Heart right ventricle (tissue), 16 donors: Measurements from ENCODE around the gene KIF17. TPM values are rescaled to one million over a fixed set of nuclear protein-coding genes. Genes with fewer than 3 reads are reported as not detected.
"Not testable (repeated sequence)": the region's sequence is repeated elsewhere in the genome, so short reads cannot be mapped to it uniquely, and the experiment has no call there.

Experiments
- ATAC-seq, 8 donors: fragments of 200-7000 bp; cut with Tn5 transposase; one replicate each; pipeline ENCODE4 v1.9.1; 2020; ENCODE audit warnings: mild to moderate bottlenecking in 8 of 8, moderate library complexity in 8 of 8, moderate number of reproducible peaks in 1 of 8
- DNase-seq, 2 donors: peaks; one replicate each; pipeline ENCODE4 v3.0.0-alpha.2; 2020
- H3K27ac ChIP-seq, 10 donors: fragments of 200-600 bp; sonication (generic) in 2 of 10; one replicate each; pipeline versions ENCODE4 v1.5.0 to v1.8.0; 2020 to 2022; ENCODE audit warnings: mild to moderate bottlenecking in 3 of 10
- H3K27me3 ChIP-seq, 7 donors: fragments of 200-600 bp; one replicate each; pipeline ENCODE4 v1.8.0; 2021 to 2022; ENCODE audit warnings: mild to moderate bottlenecking in 2 of 7
- H3K36me3 ChIP-seq, 9 donors: fragments of 200-600 bp; sonication (generic) in 1 of 9; one replicate each; pipeline versions ENCODE4 v1.5.0 to v1.8.0; 2020 to 2022; ENCODE audit warnings: mild to moderate bottlenecking in 2 of 9
- H3K4me1 ChIP-seq, 9 donors: fragments of 200-600 bp; sonication (generic) in 1 of 9; one replicate each; pipeline versions ENCODE4 v1.5.0 to v1.8.0; 2020 to 2022; ENCODE audit warnings: mild to moderate bottlenecking in 4 of 9
- H3K4me3 ChIP-seq, 10 donors: fragments of 200-600 bp; sonication (generic) in 2 of 10; one replicate each; pipeline versions ENCODE4 v1.5.0 to v1.8.0; 2020 to 2022; ENCODE audit warnings: mild to moderate bottlenecking in 7 of 10, moderate library complexity in 2 of 10
- H3K9me3 ChIP-seq, 11 donors: fragments of 200-600 bp in 10 of 11; sonication (generic) in 2 of 11; one replicate each; pipeline versions ENCODE4 v1.5.0 to v1.8.0; 2013 to 2022; ENCODE audit warnings: mild to moderate bottlenecking in 2 of 11, control low read depth in 1 of 11, moderate library complexity in 1 of 11
- WGBS, 2 donors: extraction: QIAGEN DNeasy Blood & Tissue Kit; methylation state at CpG; one replicate each; pipeline ENCODE4 v1.1.7; 2013; ENCODE audit warnings: inconsistent platforms in 1 of 2; 5-methylcytosine and 5-hydroxymethylcytosine counted together
- intact Hi-C, 10 donors: fragments of 100-400 bp; cut with DNase I; formaldehyde crosslinking; loops; one replicate each; pipeline versions ENCODE4 v1.11.1 to v1.14.2; 2022
- polyA plus RNA-seq, 2 donors: library from polyadenylated mRNA; stranded (reverse); fragments of 200-250 nt; gene quantifications; one replicate each; pipeline ENCODE4 v1.2.3, GENCODE V29; 2013
- total RNA-seq, 10 donors: library from RNA; stranded (reverse); fragmentation: NEBNext Ultra II Directional in 3 of 10; extraction: Animal tissue kit (Norgen Biotek cat#: 25700) in 3 of 10; gene quantifications; one replicate each; pipeline versions ENCODE4 v1.2.1 to v1.2.4, GENCODE V29; 2021 to 2023
- TF ChIP-seq, protein P1 (sequence below), 9 donors: fragments of 200-600 bp; sonication (generic) in 2 of 9; IDR thresholded peaks; one replicate each; pipeline versions ENCODE4 v1.5.0 to v1.8.0; 2021 to 2022; ENCODE audit warnings: antibody characterized with exemption in 9 of 9, mild to moderate bottlenecking in 5 of 9, moderate library complexity in 1 of 9
- donor health status: Arrhythmogenic right ventricular cardiomyopathy.
- donor health status: ischemic (EF 13 %, LVEDD 7.1; RV severe dilation, severe dysfunction).
- donor health status: healthy with polysubstance abuse.
- donor health status: DM: no; HTN: yes; CAD: no.
- donor health status: DM: no; HTN: no; CAD: no.
- donor health status: ischemic (EF 25% LVEDD 6.9; RV normal size, moderate dysfunction).
- donor health status: ischemic (EF 25% LVEDD 5.7; RV mildly dilated, moderate dysfunction).
- donor health status: healthy.
- donor health status: DM: yes; HTN: yes; CAD: no.
- donor health status: Ischemic cardiomyopathy.
- donor health status: ischemic (EF 35%, LVEDD 5.7; RV mildly dilated, moderate dysfunction).
- donor health status: nonischemic (EF 11% LVEDD 7.7; RV severe dilation, severe dysfunction).
- donor health status: DM: yes; HTN: yes; CAD: no.
- donor health status: PGD.
- donor health status: ischemic (EF 29% LVEDD 5.4; RV normal size, mild dysfunction).
- donor health status: nonischemic (EF 23%, LVEDD 6.1; RV moderate dilation, normal function).

Gene KIF17
- total and polyA plus RNA-seq, 12 donors, result 2.7 to 7.5 (median 5.2) TPM

DNA sequence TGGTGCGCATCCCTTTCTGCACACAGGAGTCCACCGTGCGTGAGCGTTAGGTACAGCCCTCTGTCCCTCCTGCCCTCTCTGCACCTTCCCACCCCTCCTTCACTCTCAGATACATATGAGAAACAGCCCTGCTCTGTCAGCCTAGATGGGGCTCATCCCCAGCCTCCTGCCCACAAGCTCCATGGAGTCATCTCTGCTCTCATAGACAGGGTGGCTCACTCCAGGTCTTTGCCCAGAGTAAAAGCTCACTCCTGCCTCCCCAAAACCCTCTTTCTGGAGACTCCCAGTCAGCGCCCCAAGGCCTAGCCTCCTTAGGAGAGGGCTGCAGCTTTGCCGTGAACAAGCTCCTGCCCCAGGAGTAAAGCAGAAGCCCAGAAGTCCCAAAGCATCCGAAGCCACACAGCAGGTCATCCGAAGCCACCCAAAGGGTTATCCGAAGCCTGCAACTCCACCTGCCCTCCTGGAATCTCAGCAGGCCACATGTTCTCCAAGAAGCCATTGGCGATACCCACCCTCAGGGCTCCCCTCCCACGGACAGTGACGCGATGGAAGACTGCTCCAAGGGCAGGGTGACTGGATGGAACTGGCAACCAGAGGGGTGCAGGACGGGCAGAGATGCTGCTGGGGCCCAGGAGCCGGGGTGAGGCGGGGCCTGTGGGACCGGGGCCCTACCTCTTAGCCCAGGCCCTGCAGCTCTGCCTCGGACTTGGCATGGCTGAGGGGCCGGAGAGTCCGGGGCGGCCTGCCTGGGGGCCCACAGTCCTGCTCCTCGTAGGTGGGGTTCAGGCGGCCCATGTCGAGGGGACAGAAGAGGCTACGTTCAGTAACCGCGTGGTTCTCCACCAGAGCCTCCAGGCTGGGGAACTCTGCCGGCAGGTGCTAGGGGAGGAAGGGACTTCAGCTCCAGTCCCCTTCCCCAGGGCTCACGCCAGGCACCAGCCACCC lies 3.6 kb upstream of the KIF17 start:
- no peak for ATAC-seq
- TF ChIP-seq, protein P1, sequence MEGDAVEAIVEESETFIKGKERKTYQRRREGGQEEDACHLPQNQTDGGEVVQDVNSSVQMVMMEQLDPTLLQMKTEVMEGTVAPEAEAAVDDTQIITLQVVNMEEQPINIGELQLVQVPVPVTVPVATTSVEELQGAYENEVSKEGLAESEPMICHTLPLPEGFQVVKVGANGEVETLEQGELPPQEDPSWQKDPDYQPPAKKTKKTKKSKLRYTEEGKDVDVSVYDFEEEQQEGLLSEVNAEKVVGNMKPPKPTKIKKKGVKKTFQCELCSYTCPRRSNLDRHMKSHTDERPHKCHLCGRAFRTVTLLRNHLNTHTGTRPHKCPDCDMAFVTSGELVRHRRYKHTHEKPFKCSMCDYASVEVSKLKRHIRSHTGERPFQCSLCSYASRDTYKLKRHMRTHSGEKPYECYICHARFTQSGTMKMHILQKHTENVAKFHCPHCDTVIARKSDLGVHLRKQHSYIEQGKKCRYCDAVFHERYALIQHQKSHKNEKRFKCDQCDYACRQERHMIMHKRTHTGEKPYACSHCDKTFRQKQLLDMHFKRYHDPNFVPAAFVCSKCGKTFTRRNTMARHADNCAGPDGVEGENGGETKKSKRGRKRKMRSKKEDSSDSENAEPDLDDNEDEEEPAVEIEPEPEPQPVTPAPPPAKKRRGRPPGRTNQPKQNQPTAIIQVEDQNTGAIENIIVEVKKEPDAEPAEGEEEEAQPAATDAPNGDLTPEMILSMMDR (IDR thresholded peaks at IDR 0.05), result no peak
- Histone ChIP-seq H3K27ac (no peak overlapping the region), H3K4me3 (no peak overlapping the region), H3K27me3 (peaks cover 0 to 27% (median 11%) of the 10 kb centered on the region in 7 donors), H3K36me3 (no peaks in the 10 kb centered on the region), H3K4me1 (peaks cover 0 to 10% (median 5%) of the 10 kb centered on the region in 9 donors), H3K9me3 (no peaks in the 10 kb centered on the region)
- 92% methylated on average over 29 of the region's 29 CpGs for WGBS, 2 donors
- intact Hi-C loops, result no loop called here
- no peak for DNase-seq

DNA sequence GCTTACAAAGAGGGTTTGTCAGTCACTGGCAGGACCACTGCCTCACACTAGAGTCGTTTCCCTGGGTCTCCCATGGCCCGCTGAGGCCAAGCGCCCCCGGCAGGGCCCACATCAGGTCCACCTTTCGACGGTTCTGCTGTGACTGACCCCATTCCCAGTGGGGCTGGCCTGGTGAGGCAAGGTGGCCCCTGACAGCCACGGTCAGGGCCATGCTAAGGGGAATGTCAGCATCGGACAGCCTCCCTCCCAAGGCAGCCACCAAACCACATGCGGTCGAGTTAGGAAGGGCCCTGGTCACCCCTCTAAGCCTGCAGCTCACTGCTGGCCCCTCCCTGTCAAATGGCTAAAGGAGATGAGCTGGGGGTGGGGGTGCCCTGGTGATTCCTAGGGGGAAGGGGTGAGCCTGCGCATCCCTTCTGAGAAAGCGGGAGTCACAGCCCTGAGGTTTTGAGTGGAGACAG lies 2.9 kb upstream of the KIF17 start:
- DNase-seq (no peak), ATAC-seq (no peak)
- Histone ChIP-seq H3K4me1 (peaks cover 0 to 10% (median 5%) of the 10 kb centered on the region in 9 donors), H3K27me3 (peaks cover 0 to 34% (median 18%) of the 10 kb centered on the region in 7 donors), H3K4me3 (no peak overlapping the region), H3K9me3 (no peaks in the 10 kb centered on the region), H3K27ac (no peak overlapping the region), H3K36me3 (no peaks in the 10 kb centered on the region)
- intact Hi-C loops, result no loop called here
- WGBS, 2 donors, result 87 to 88% methylated on average over 12 of the region's 12 CpGs
- TF ChIP-seq, protein P1 (IDR thresholded peaks at IDR 0.05), result no peak

DNA sequence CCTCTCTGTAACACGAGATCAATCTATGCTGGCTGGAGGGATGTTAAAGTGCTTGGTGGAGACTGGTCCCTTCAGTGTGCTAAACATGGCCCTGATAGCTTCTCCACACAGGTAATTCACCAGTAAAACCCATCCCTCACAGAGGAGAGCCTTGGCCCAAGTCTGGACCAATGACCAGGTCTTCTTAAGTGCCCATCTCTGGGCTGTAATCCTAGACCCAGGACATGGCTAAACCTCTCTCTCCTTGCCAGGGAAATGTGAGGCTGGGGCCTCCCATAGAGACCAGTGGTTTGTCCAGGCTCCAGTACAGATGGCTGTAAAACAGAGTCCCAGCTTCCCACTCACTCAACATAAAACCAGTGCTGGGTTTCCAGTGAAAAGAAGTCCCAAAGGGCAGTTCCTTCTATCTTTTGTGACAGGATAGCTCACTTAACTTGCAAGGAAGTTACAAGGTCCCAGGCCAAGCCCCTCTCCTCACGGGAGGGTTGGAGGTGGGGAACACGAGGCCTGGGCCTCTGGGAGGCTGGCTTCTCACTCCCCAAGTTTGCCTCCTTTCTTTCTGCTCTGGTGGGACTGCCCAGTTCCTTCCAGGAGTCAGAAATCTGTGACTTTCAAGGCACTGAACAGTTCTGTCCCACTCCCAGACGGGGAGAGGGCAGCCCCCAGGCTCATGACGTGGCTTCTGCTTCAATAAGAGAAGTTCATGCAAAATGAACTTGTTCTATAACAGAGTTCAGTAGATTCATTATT lies 2.2 kb upstream of the KIF17 start:
- Histone ChIP-seq H3K27ac (no peak overlapping the region), H3K27me3 (peaks cover 0 to 40% (median 20%) of the 10 kb centered on the region in 7 donors), H3K9me3 (no peaks in the 10 kb centered on the region), H3K4me1 (peaks cover 0 to 10% (median 5%) of the 10 kb centered on the region in 9 donors), H3K36me3 (no peaks in the 10 kb centered on the region), H3K4me3 (no peak overlapping the region)
- no peak for DNase-seq
- 80 to 84% methylated on average over 5 of the region's 5 CpGs for WGBS, 2 donors
- ATAC-seq, result no peak
- TF ChIP-seq, protein P1 (IDR thresholded peaks at IDR 0.05), result no peak
- intact Hi-C loops, result no loop called here

DNA sequence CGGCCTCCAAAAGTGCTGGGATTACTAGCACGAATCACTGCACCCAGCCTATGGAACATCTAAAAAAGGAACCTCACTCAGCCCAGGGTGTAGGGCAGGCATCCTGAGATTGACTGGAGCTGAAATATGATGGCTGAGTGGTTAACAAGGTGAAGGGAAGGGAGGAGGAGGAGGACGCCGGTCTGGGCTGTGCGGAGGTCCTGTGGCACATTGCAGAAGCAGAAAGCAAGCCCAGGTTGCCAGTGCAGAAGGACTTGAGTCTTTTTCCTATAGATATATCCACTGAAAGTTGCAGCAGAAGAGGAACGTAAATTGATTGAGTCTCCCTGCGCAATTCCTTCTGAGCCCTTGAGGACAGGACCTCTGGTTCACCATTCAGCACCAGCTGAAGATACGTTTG lies 1.5 kb upstream of the KIF17 start:
- H3K9me3 ChIP-seq, result no peaks in the 10 kb centered on the region
- DNase-seq (no peak), ATAC-seq (no peak)
- 88 to 92% methylated on average over 8 of the region's 8 CpGs for WGBS, 2 donors
- no peak overlapping the region for H3K27ac ChIP-seq
- TF ChIP-seq, protein P1 (IDR thresholded peaks at IDR 0.05), result no peak
- H3K4me3 ChIP-seq, result no peak overlapping the region
- H3K4me1 ChIP-seq, result peaks cover 0 to 10% (median 5%) of the 10 kb centered on the region in 9 donors
- no peaks in the 10 kb centered on the region for H3K36me3 ChIP-seq
- H3K27me3 ChIP-seq, result peaks cover 0 to 44% (median 20%) of the 10 kb centered on the region in 7 donors
- intact Hi-C loops, result no loop called here

DNA sequence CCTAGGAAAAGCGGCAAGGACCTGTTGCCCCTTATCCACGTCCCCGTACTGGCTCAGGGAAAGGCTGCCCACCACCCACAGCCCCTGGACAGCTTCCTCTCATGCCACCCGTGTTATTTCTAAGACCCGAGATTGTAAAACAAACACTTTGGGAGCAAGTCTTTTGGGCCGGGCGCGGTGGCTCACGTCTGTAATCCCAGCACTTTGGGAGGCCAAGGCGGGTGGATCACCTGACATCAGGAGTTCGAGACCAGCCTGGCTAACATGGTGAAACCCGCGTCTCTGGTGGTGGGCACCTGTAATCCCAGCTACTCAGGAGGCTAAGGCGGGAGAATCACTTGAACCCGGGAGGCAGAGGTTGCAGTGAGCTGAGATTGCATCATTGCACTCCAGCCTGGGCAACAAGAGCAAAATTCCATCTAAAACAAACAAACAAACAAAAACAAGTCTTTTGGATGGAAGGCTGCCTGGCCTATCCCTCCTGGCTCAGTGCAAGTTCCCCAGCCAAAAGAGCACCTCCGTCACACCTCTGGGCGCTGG lies 606 bp upstream of the KIF17 start:
- H3K9me3 ChIP-seq, H3K27ac ChIP-seq, DNase-seq, H3K36me3 ChIP-seq, intact Hi-C loops, ATAC-seq: not testable (repeated sequence)
- peak overlapping the region in 8 of 10 donors; percentile 31 to 59 (median 48) for H3K4me3 ChIP-seq
- WGBS, 2 donors, result 64 to 66% methylated on average over 17 of the region's 17 CpGs
- H3K4me1 ChIP-seq, result peaks cover 0 to 10% (median 5%) of the 10 kb centered on the region in 9 donors
- peaks cover 0 to 44% (median 20%) of the 10 kb centered on the region in 7 donors for H3K27me3 ChIP-seq
